ENCODE measurements around the gene UGT1A9. TPM values are rescaled to one million over a fixed set of nuclear protein-coding genes. Genes with fewer than 3 reads are reported as not detected.
"Not testable (repeated sequence)": the region's sequence is repeated elsewhere in the genome, so short reads cannot be mapped to it uniquely, and the experiment has no call there.

UGT1A9 gene
- polyA plus RNA-seq (2012; ENCODE audit: missing spikeins): not detected

- DNase-seq (ENCODE audit: insufficient read length) (no peak), FAIRE-seq (no peak)
Observed at GRCh38 chr2:233671290-233672161, at the start of gene UGT1A9. TSS of gene UGT1A9 (plus strand) at chr2:233671898. CDS start at chr2:233671935, 37 bp downstream.

GRCh38 chr2:233627331-233628025 lies 44.2 kb upstream of the UGT1A9 start:
- FAIRE-seq: no peak
- DNase-seq (ENCODE audit: insufficient read length): no peak
- TF ChIP-seq POLR2A (IDR thresholded peaks at IDR 0.05; ENCODE audit: low read depth, low read length) (no peak), POLR2AphosphoS5 (IDR thresholded peaks at IDR 0.05; ENCODE audit: low read depth, low read length) (no peak), TAF1 (IDR thresholded peaks at IDR 0.05; ENCODE audit: borderline replicate concordance, low read depth, low read length) (no peak)

More at GRCh38 chr2:233671290-233672161, at the start of gene UGT1A9:
- TF ChIP-seq TAF1 (IDR thresholded peaks at IDR 0.05; ENCODE audit: borderline replicate concordance, low read depth, low read length) (no peak), POLR2AphosphoS5 (IDR thresholded peaks at IDR 0.05; ENCODE audit: low read depth, low read length) (no peak), POLR2A (IDR thresholded peaks at IDR 0.05; ENCODE audit: low read depth, low read length) (no peak)

- not testable (repeated sequence) for DNase-seq (ENCODE audit: insufficient read length); FAIRE-seq
Observed at GRCh38 chr2:233636306-233636705, 35.4 kb upstream of the UGT1A9 start, which contains the start of gene UGT1A10. TSS of gene UGT1A10 (plus strand) at chr2:233636448. CDS start at chr2:233636523, 75 bp downstream.

- no peak for FAIRE-seq
- no peak for DNase-seq (ENCODE audit: insufficient read length)
- TF ChIP-seq POLR2AphosphoS5 (IDR thresholded peaks at IDR 0.05; ENCODE audit: low read depth, low read length): no peak
- TF ChIP-seq TAF1 (IDR thresholded peaks at IDR 0.05; ENCODE audit: borderline replicate concordance, low read depth, low read length): no peak
Observed at GRCh38 chr2:233638836-233639235, 32.9 kb upstream of the UGT1A9 start.

GRCh38 chr2:233639860-233640259 lies 31.8 kb upstream of the UGT1A9 start:
- TF ChIP-seq TAF1 (IDR thresholded peaks at IDR 0.05; ENCODE audit: borderline replicate concordance, low read depth, low read length) (no peak), POLR2AphosphoS5 (IDR thresholded peaks at IDR 0.05; ENCODE audit: low read depth, low read length) (no peak), POLR2A (IDR thresholded peaks at IDR 0.05; ENCODE audit: low read depth, low read length) (no peak)
- DNase-seq (ENCODE audit: insufficient read length) (no peak), FAIRE-seq (no peak)

- no peak for FAIRE-seq
- no peak for DNase-seq (ENCODE audit: insufficient read length)
- TF ChIP-seq POLR2A (IDR thresholded peaks at IDR 0.05; ENCODE audit: low read depth, low read length) (no peak), TAF1 (IDR thresholded peaks at IDR 0.05; ENCODE audit: borderline replicate concordance, low read depth, low read length) (no peak), POLR2AphosphoS5 (IDR thresholded peaks at IDR 0.05; ENCODE audit: low read depth, low read length) (no peak)
Observed at GRCh38 chr2:233643128-233643527, 28.6 kb upstream of the UGT1A9 start.

- DNase-seq (ENCODE audit: insufficient read length); FAIRE-seq: not testable (repeated sequence)
Observed at GRCh38 chr2:233646033-233646432, 25.7 kb upstream of the UGT1A9 start.

- FAIRE-seq: no peak
- no peak for DNase-seq (ENCODE audit: insufficient read length)
- TF ChIP-seq POLR2A (IDR thresholded peaks at IDR 0.05; ENCODE audit: low read depth, low read length): no peak
- no peak for TF ChIP-seq POLR2AphosphoS5 (IDR thresholded peaks at IDR 0.05; ENCODE audit: low read depth, low read length)
- no peak for TF ChIP-seq TAF1 (IDR thresholded peaks at IDR 0.05; ENCODE audit: borderline replicate concordance, low read depth, low read length)
Observed at GRCh38 chr2:233650981-233651380, 20.7 kb upstream of the UGT1A9 start.

- FAIRE-seq: no peak
- DNase-seq (ENCODE audit: insufficient read length): no peak
- TF ChIP-seq POLR2AphosphoS5 (IDR thresholded peaks at IDR 0.05; ENCODE audit: low read depth, low read length): no peak
- no peak for TF ChIP-seq TAF1 (IDR thresholded peaks at IDR 0.05; ENCODE audit: borderline replicate concordance, low read depth, low read length)
- no peak for TF ChIP-seq POLR2A (IDR thresholded peaks at IDR 0.05; ENCODE audit: low read depth, low read length)
Observed at GRCh38 chr2:233651430-233651829, 20.3 kb upstream of the UGT1A9 start.

GRCh38 chr2:233654501-233654900 lies 17.2 kb upstream of the UGT1A9 start:
- TF ChIP-seq POLR2AphosphoS5 (IDR thresholded peaks at IDR 0.05; ENCODE audit: low read depth, low read length) (no peak), TAF1 (IDR thresholded peaks at IDR 0.05; ENCODE audit: borderline replicate concordance, low read depth, low read length) (no peak), POLR2A (IDR thresholded peaks at IDR 0.05; ENCODE audit: low read depth, low read length) (no peak)
- no peak for FAIRE-seq
- no peak for DNase-seq (ENCODE audit: insufficient read length)

GRCh38 chr2:233655043-233655442 lies 16.7 kb upstream of the UGT1A9 start:
- no peak for DNase-seq (ENCODE audit: insufficient read length)
- TF ChIP-seq TAF1 (IDR thresholded peaks at IDR 0.05; ENCODE audit: borderline replicate concordance, low read depth, low read length) (no peak), POLR2AphosphoS5 (IDR thresholded peaks at IDR 0.05; ENCODE audit: low read depth, low read length) (no peak), POLR2A (IDR thresholded peaks at IDR 0.05; ENCODE audit: low read depth, low read length) (no peak)
- no peak for FAIRE-seq

GRCh38 chr2:233655943-233656342 lies 15.8 kb upstream of the UGT1A9 start:
- FAIRE-seq: peak; percentile 70
- DNase-seq (ENCODE audit: insufficient read length): not testable (repeated sequence)
